Esophagus squamous epithelium (tissue), 5 donors: ENCODE measurements around the gene MCU. TPM values are rescaled to one million over a fixed set of nuclear protein-coding genes. Genes with fewer than 3 reads are reported as not detected.
A peak's percentile ranks its signal among the peaks of the same experiment; 100 is the strongest.
"Not testable (repeated sequence)": the region's sequence is repeated elsewhere in the genome, so short reads cannot be mapped to it uniquely, and the experiment has no call there.

Experiments
- DNase-seq: peaks from one replicate; lab custom pipeline; 2025; lab: John Stamatoyannopoulos, UW
- H3K27ac ChIP-seq, 4 donors: fragments of 200-600 bp; sonication (generic); one replicate each; pipeline ENCODE4 v1.5.1; 2016 to 2019; ENCODE audit warnings: mild to moderate bottlenecking in 1 of 4
- H3K27me3 ChIP-seq, 4 donors: fragments of 200-600 bp; sonication (generic); 1 replicate in 3 of 4; 2 replicates in 1 of 4; pipeline versions ENCODE4 v1.5.1 to v1.6.0; 2017 to 2021; ENCODE audit warnings: antibody characterized with exemption in 1 of 4
- H3K36me3 ChIP-seq, 3 donors: fragments of 200-600 bp; sonication (generic); one replicate each; pipeline ENCODE4 v1.5.1; 2016 to 2019
- H3K4me1 ChIP-seq, 3 donors: fragments of 200-600 bp; sonication (generic); one replicate each; pipeline ENCODE4 v1.5.1; 2017 to 2019
- H3K4me3 ChIP-seq, 4 donors: fragments of 200-600 bp; sonication (generic); 1 replicate in 3 of 4; 2 replicates in 1 of 4; pipeline ENCODE4 v1.5.1; 2016 to 2019; ENCODE audit warnings: mild to moderate bottlenecking in 2 of 4, moderate library complexity in 1 of 4
- H3K9me3 ChIP-seq, 3 donors: fragments of 200-600 bp; sonication (generic); one replicate each; pipeline ENCODE4 v1.5.1; 2016 to 2019
- POLR2A ChIP-seq, 4 donors: fragments of 450-650 bp; IDR thresholded peaks; one replicate each; pipeline ENCODE4 v1.6.1; 2017; ENCODE audit warnings: antibody characterized with exemption in 4 of 4, mild to moderate bottlenecking in 4 of 4, moderate library complexity in 3 of 4
- WGBS, 2 donors: methylation state at CpG; one replicate each; pipeline ENCODE4 v1.1.5; 2018; 5-methylcytosine and 5-hydroxymethylcytosine counted together
- intact Hi-C: fragments of 100-400 bp; cut with DNase I; formaldehyde crosslinking; loops from one replicate; pipeline ENCODE4 v1.15.0; 2022
- total RNA-seq, 4 donors: library from RNA; depleted of rRNA; stranded (reverse); fragments of >200 nt; gene quantifications; one replicate each; pipeline ENCODE4 v1.1.0, GENCODE V29; 2016
- TF ChIP-seq, protein P1 (sequence below), 6 experiments: fragments of 450-650 bp in 4 of 6; fragments of 200-600 bp in 2 of 6; sonication (generic) in 2 of 6; IDR thresholded peaks; one replicate each; pipeline ENCODE4 v1.5.1; 2016 to 2019; ENCODE audit warnings: antibody characterized with exemption in 6 of 6, mild to moderate bottlenecking in 4 of 6, moderate library complexity in 4 of 6
- donor health status: DM: yes; HTN: yes; CAD: no.

Gene MCU
- total RNA-seq, 4 donors from 2014 or later, result 19.9 to 30.0 (median 23.4) TPM

DNA sequence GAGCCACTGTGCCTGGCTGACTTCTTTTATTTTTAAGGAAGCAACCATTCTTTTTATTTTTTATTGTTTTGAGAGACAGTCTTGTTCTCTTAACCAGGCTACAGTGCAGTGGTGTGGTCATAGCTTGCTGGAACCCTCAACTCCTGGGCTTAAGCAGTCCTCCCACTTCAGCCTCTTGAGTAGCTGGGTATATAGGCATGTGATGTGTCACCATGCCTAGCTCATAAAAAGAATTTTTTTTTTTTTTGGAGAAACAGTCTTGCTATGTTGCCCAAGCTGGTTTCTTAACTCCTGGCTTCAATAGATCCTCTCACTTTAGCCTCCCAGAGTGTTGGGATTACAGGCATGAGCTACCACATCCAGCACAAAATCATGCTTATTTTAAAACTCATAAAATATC, 5.8 kb downstream of the MCU start:
- no peak overlapping the region for H3K27ac ChIP-seq
- TF ChIP-seq, protein P1, sequence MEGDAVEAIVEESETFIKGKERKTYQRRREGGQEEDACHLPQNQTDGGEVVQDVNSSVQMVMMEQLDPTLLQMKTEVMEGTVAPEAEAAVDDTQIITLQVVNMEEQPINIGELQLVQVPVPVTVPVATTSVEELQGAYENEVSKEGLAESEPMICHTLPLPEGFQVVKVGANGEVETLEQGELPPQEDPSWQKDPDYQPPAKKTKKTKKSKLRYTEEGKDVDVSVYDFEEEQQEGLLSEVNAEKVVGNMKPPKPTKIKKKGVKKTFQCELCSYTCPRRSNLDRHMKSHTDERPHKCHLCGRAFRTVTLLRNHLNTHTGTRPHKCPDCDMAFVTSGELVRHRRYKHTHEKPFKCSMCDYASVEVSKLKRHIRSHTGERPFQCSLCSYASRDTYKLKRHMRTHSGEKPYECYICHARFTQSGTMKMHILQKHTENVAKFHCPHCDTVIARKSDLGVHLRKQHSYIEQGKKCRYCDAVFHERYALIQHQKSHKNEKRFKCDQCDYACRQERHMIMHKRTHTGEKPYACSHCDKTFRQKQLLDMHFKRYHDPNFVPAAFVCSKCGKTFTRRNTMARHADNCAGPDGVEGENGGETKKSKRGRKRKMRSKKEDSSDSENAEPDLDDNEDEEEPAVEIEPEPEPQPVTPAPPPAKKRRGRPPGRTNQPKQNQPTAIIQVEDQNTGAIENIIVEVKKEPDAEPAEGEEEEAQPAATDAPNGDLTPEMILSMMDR (IDR thresholded peaks at IDR 0.05), result no peak
- no peak for TF ChIP-seq POLR2A (IDR thresholded peaks at IDR 0.05)
- DNase-seq, result no peak
- no peaks in the 10 kb centered on the region for H3K9me3 ChIP-seq
- no peaks in the 10 kb centered on the region for H3K27me3 ChIP-seq
- H3K4me3 ChIP-seq, result no peak overlapping the region
- peaks cover 8 to 31% (median 21%) of the 10 kb centered on the region in 3 donors for H3K4me1 ChIP-seq
- intact Hi-C loops, result no loop called here
- no peaks in the 10 kb centered on the region for H3K36me3 ChIP-seq

DNA sequence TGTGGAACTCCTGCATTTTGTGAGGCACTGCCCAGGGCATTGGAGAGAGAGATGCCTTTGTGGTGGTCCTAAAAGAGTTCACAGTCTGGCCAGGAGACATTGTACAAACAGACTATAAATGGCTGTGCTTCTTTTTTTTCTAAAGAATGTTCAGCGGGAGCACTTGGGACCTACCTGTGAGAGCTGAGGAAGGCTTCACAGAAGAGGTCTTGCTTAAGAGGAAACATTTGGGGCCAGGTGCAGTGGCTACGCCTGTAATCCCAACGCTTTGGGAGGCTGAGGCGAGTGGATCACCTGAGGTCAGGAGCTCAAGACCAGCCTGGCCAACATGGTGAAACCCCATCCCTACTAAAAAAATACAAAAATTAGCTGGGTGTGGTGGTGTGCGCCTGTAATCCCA, 10.5 kb downstream of the MCU start:
- intact Hi-C loops, DNase-seq, H3K36me3 ChIP-seq, H3K27ac ChIP-seq, H3K4me1 ChIP-seq, H3K27me3 ChIP-seq, H3K9me3 ChIP-seq, H3K4me3 ChIP-seq: not testable (repeated sequence)
- WGBS, 2 donors, result 92 to 93% methylated on average over 5 of the region's 5 CpGs

DNA sequence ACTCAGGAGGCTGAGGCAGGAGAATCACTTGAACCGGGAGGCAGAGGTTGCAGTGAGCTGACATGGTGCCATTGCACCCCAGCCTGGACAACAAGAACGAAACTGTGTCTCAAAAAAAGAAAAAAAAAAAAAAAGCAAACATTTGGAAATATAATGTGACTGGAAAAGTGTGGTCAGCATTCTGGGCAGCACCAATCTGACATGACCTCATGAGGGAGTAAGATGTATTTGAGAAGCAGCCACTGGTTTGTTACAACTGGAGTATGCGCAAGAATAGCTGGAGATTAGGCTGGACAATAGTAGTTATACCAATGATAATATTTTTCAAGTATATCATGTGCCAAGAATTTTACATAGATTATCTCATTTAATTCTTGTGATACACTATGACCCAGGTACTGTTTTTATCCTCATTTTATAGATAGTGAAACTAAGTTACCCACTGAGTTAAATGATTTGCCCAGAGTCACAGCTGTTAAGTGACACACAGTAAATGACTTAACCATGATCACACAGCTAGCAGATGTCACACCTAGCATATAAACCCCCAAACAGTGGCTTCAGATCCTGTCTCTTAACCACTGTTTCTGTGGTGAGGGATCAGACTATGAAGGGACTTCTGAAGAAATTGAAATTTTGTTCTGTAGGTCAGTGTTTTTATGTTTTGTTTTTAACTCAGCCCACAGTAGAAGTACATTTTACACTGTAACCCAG, 11.1 kb downstream of the MCU start:
- intact Hi-C loops, result no loop called here
- no peaks in the 10 kb centered on the region for H3K9me3 ChIP-seq
- H3K36me3 ChIP-seq, result no peaks in the 10 kb centered on the region
- TF ChIP-seq, protein P1 (IDR thresholded peaks at IDR 0.05), result no peak
- no peak for TF ChIP-seq POLR2A (IDR thresholded peaks at IDR 0.05)
- 76 to 90% methylated on average over 3 of the region's 3 CpGs for WGBS, 2 donors
- H3K4me1 ChIP-seq, result peaks cover 0 to 2% (median 0%) of the 10 kb centered on the region in 3 donors
- DNase-seq, result no peak
- no peaks in the 10 kb centered on the region for H3K27me3 ChIP-seq
- peak overlapping the region in 1 of 4 donors; percentile 28 for H3K27ac ChIP-seq
- no peak overlapping the region for H3K4me3 ChIP-seq

DNA sequence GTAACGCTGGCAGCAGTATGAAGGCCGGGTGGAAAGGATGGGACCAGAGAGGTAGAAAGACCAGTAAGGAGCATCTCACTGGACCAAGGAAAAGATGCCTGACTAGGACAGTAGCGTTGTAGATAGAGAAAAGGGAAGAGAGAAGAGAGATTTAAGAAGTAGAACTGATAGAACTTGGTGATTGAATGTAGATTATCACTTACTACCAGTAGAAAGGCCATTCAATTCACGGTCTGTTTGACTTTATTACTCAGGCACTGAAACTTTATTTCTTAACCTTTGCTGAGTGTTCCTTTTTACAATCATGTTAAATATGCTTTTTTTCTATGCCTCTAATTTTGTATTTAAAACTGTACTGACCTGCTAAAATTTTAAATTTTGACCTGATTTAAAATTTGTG, 12.2 kb downstream of the MCU start:
- intact Hi-C loops, result no loop called here
- Histone ChIP-seq H3K9me3 (no peaks in the 10 kb centered on the region), H3K4me3 (no peak overlapping the region), H3K36me3 (no peaks in the 10 kb centered on the region), H3K27ac (no peak overlapping the region), H3K4me1 (peaks cover 0 to 13% (median 7%) of the 10 kb centered on the region in 3 donors), H3K27me3 (no peaks in the 10 kb centered on the region)
- TF ChIP-seq POLR2A (IDR thresholded peaks at IDR 0.05), result no peak
- TF ChIP-seq, protein P1 (IDR thresholded peaks at IDR 0.05), result no peak
- WGBS, 2 donors, result 86 to 93% methylated on average over 4 of the region's 4 CpGs
- DNase-seq, result no peak

DNA sequence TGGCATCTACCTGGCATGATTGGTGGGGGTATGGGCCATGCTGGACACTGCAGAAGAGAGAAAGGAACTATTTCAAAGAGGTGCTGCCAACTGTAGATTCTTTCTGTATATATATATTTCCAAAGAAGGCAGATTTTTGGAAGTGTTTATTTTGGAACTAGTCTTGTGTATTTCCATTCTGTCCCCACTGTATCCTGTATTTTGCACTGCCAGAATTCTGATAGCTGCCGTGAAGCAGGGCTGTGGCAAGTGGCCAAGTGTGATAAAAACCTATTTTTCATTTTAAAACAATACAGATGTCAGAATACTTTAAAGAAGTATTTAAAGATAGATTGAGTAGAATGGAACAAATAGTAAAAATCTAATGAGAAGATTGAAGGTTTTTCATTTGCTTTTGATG, 17.1 kb downstream of the MCU start:
- DNase-seq, result no peak
- no peaks in the 10 kb centered on the region for H3K9me3 ChIP-seq
- intact Hi-C loops, result no loop called here
- no peaks in the 10 kb centered on the region for H3K36me3 ChIP-seq
- H3K27me3 ChIP-seq, result no peaks in the 10 kb centered on the region
- no peak overlapping the region for H3K4me3 ChIP-seq
- TF ChIP-seq, protein P1 (IDR thresholded peaks at IDR 0.05), result no peak
- TF ChIP-seq POLR2A (IDR thresholded peaks at IDR 0.05), result no peak
- WGBS, 2 donors, result 6 to 25% methylated on average over 1 of the region's 1 CpG
- peak overlapping the region in 2 of 4 donors; percentile 36 to 61 for H3K27ac ChIP-seq
- H3K4me1 ChIP-seq, result peaks cover 5 to 43% (median 22%) of the 10 kb centered on the region in 3 donors
